ENCODE data around the gene PATL1.
"Not testable (repeated sequence)": the region's sequence is repeated elsewhere in the genome, so short reads cannot be mapped to it uniquely, and the experiment has no call there.

The PATL1 gene

GRCh38 chr11:59676205-59676604, 7.4 kb upstream of the PATL1 start:
- no peak for DNase-seq (ENCODE audit: low read depth in 3 of 3)

- DNase-seq (ENCODE audit: low read depth in 3 of 3) = no peak
Observed at GRCh38 chr11:59674291-59674690, 5.5 kb upstream of the PATL1 start.

- no peak for DNase-seq (ENCODE audit: low read depth in 3 of 3)
Observed at GRCh38 chr11:59673291-59673690, 4.5 kb upstream of the PATL1 start.

GRCh38 chr11:59671471-59671870, 2.6 kb upstream of the PATL1 start:
- no peak for DNase-seq (ENCODE audit: low read depth in 3 of 3)

- DNase-seq (ENCODE audit: low read depth in 3 of 3) = no peak
Observed at GRCh38 chr11:59669611-59670009, 773 bp upstream of the PATL1 start.

- DNase-seq (ENCODE audit: low read depth in 3 of 3) = peak; percentile 44 to 47 (median 44)
Observed at GRCh38 chr11:59668188-59668949, 468 bp downstream of the PATL1 start.

- DNase-seq (ENCODE audit: low read depth in 3 of 3) = no peak
Observed at GRCh38 chr11:59667812-59668187, 1.0 kb downstream of the PATL1 start.

- no peak for DNase-seq (ENCODE audit: low read depth in 3 of 3)
Observed at GRCh38 chr11:59666969-59667368, 1.9 kb downstream of the PATL1 start.

GRCh38 chr11:59660621-59661020, 8.2 kb downstream of the PATL1 start:
- no peak for DNase-seq (ENCODE audit: low read depth in 3 of 3)

- no peak for DNase-seq (ENCODE audit: low read depth in 3 of 3)
Observed at GRCh38 chr11:59659981-59660380, 8.9 kb downstream of the PATL1 start.

- no peak for DNase-seq (ENCODE audit: low read depth in 3 of 3)
Observed at GRCh38 chr11:59658036-59658435, 10.8 kb downstream of the PATL1 start.

GRCh38 chr11:59654893-59655292, 13.9 kb downstream of the PATL1 start:
- no peak for DNase-seq (ENCODE audit: low read depth in 3 of 3)

GRCh38 chr11:59647245-59647980, 21.4 kb downstream of the PATL1 start:
- DNase-seq (ENCODE audit: low read depth in 3 of 3) = no peak

- no peak for DNase-seq (ENCODE audit: low read depth in 3 of 3)
Observed at GRCh38 chr11:59644528-59644927, 24.3 kb downstream of the PATL1 start.

- no peak for DNase-seq (ENCODE audit: low read depth in 3 of 3)
Observed at GRCh38 chr11:59643390-59643789, 25.4 kb downstream of the PATL1 start.

GRCh38 chr11:59641156-59641555, 27.7 kb downstream of the PATL1 start:
- DNase-seq (ENCODE audit: low read depth in 3 of 3) = no peak

- no peak for DNase-seq (ENCODE audit: low read depth in 3 of 3)
Observed at GRCh38 chr11:59630493-59630892, 38.3 kb downstream of the PATL1 start.

GRCh38 chr11:59629996-59630395, 38.8 kb downstream of the PATL1 start:
- DNase-seq (ENCODE audit: low read depth in 3 of 3) = no peak

- DNase-seq (ENCODE audit: low read depth in 3 of 3) = not testable (repeated sequence)
Observed at GRCh38 chr11:59626969-59627368, 41.9 kb downstream of the PATL1 start.

GRCh38 chr11:59625703-59626102, 43.1 kb downstream of the PATL1 start:
- DNase-seq (ENCODE audit: low read depth in 3 of 3) = no peak

GRCh38 chr11:59617876-59618275, 51.0 kb downstream of the PATL1 start:
- no peak for DNase-seq (ENCODE audit: low read depth in 3 of 3)

- peak in 1 of 3 donors; percentile 88 for DNase-seq (ENCODE audit: low read depth in 3 of 3)
Observed at GRCh38 chr11:59616396-59616982, 52.3 kb downstream of the PATL1 start.

Data from stimulated activated CD4-positive, alpha-beta T cell treated with anti-CD3 and anti-CD28 coated beads, TNF-alpha, amount 100 ng/mL, for 48 hours (primary cell).